ENCODE measurements around the gene MATN1.

GRCh38 chr1:30684881-30685795 is 38.2 kb downstream of the MATN1 start:
- TF ChIP-seq POLR2A (IDR thresholded peaks at IDR 0.05) (no peak), POLR2AphosphoS5 (IDR thresholded peaks at IDR 0.05; ENCODE audit: insufficient read depth in 1 of 2, low read depth in 1 of 2) (no peak)
